ENCODE measurements around the gene LENG9.

LENG9 gene

GRCh38 chr19:54492568-54492967, 29.0 kb upstream of the LENG9 start:
- H3K4me3 Mint-ChIP-seq: no peak overlapping the region
- no peak for ATAC-seq (ENCODE audit: low read depth)
- no peaks in the 10 kb centered on the region for H3K36me3 Mint-ChIP-seq
- no peaks in the 10 kb centered on the region for H3K9me3 Mint-ChIP-seq
- H3K27ac Mint-ChIP-seq: no peak overlapping the region
- peaks cover 12% of the 10 kb centered on the region for H3K4me1 Mint-ChIP-seq
- H3K27me3 Mint-ChIP-seq: peaks cover 38% of the 10 kb centered on the region
- DNase-seq (ENCODE audit: low spot score in 2 of 2): no peak

DNA sequence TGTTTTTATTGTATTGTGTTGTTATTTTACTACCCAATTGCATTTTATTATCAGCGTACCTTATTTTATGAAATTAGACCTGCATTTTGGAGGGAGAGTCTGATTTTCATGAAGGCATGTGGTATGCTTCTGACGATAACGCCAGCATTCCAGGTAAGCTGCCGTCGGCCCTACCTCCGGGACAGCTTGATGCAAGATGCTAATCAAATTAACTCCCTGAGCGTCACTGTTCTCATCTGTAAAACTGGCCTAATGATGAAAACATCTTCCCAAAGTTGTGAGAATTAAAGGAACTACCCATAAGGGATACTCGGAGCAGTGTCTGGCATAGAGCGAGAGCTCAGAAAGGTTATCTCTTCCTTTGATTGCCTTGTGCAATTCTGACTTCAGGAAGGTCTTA, 26.2 kb upstream of the LENG9 start:
- Mint-ChIP-seq H3K27ac (no peak overlapping the region), H3K4me1 (peaks cover 12% of the 10 kb centered on the region), H3K9me3 (no peaks in the 10 kb centered on the region), H3K27me3 (peaks cover 27% of the 10 kb centered on the region), H3K4me3 (no peak overlapping the region), H3K36me3 (no peaks in the 10 kb centered on the region)
- DNase-seq (ENCODE audit: low spot score in 2 of 2) (no peak), ATAC-seq (ENCODE audit: low read depth) (no peak)

- Mint-ChIP-seq H3K27ac (no peak overlapping the region), H3K36me3 (no peaks in the 10 kb centered on the region), H3K27me3 (peaks cover 28% of the 10 kb centered on the region), H3K9me3 (no peaks in the 10 kb centered on the region), H3K4me1 (peaks cover 12% of the 10 kb centered on the region), H3K4me3 (no peak overlapping the region)
- ATAC-seq (ENCODE audit: low read depth): no peak
- DNase-seq (ENCODE audit: low spot score in 2 of 2): no peak
Observed at GRCh38 chr19:54489341-54489740, 25.8 kb upstream of the LENG9 start.

DNA sequence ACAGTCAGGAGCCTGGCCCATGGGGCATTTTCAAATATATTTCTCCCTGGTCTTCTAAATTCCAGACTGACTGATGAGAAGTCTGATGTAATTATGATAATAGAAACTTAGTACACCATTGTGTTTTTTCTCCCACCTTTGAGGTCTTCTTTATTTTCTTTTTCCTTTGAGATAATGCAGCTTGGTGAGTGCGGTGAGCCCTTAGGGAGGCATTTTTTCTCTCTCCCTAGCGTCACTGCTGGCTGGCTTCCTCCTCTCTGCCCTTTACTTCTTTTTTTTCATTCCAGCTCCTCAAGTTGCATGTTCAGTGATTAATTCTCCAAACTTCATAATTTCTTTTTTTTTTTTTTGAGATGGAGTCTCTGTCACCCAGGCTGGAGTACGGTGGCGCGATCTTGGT, 22.3 kb upstream of the LENG9 start:
- ATAC-seq (ENCODE audit: low read depth) (no peak), DNase-seq (ENCODE audit: low spot score in 2 of 2) (no peak)
- Mint-ChIP-seq H3K4me3 (no peak overlapping the region), H3K36me3 (no peaks in the 10 kb centered on the region), H3K9me3 (no peaks in the 10 kb centered on the region), H3K4me1 (peaks cover 19% of the 10 kb centered on the region), H3K27ac (no peak overlapping the region), H3K27me3 (peaks cover 22% of the 10 kb centered on the region)

- Mint-ChIP-seq H3K4me1 (peaks cover 15% of the 10 kb centered on the region), H3K4me3 (no peak overlapping the region), H3K36me3 (no peaks in the 10 kb centered on the region), H3K27ac (no peak overlapping the region), H3K27me3 (peaks cover 18% of the 10 kb centered on the region), H3K9me3 (no peaks in the 10 kb centered on the region)
- no peak for DNase-seq (ENCODE audit: low spot score in 2 of 2)
- ATAC-seq (ENCODE audit: low read depth): no peak
Observed at GRCh38 chr19:54484451-54484850, 20.9 kb upstream of the LENG9 start.

DNA sequence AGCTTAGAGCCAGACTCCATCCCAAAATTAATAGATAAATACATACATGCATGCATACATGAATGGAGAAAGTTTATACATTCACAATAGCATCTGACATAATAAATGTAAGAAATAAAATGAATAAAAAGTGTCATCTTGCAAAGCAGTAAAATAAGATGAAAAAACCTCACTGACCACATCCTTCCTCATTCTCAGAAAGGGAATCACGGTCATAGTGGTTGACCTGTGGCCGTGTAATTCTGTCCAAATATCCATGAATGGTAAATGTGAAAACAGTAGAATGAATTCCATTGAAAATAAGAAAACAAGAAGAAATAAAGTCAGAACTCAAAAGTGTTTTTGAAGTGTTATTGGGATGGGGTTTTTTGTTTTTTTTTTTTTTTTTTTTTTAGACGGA, 19.3 kb upstream of the LENG9 start:
- peaks cover 15% of the 10 kb centered on the region for H3K4me1 Mint-ChIP-seq
- DNase-seq (ENCODE audit: low spot score in 2 of 2) (no peak), ATAC-seq (ENCODE audit: low read depth) (peak; percentile 38)
- H3K9me3 Mint-ChIP-seq: no peaks in the 10 kb centered on the region
- H3K27me3 Mint-ChIP-seq: peaks cover 20% of the 10 kb centered on the region
- H3K27ac Mint-ChIP-seq: no peak overlapping the region
- no peaks in the 10 kb centered on the region for H3K36me3 Mint-ChIP-seq
- H3K4me3 Mint-ChIP-seq: no peak overlapping the region

- Mint-ChIP-seq H3K4me1 (peaks cover 15% of the 10 kb centered on the region), H3K36me3 (no peaks in the 10 kb centered on the region), H3K27ac (no peak overlapping the region), H3K9me3 (no peaks in the 10 kb centered on the region), H3K4me3 (no peak overlapping the region), H3K27me3 (peaks cover 26% of the 10 kb centered on the region)
- peak; percentile 48 to 69 for DNase-seq (ENCODE audit: low spot score in 2 of 2)
- peak; percentile 66 for ATAC-seq (ENCODE audit: low read depth)
Observed at GRCh38 chr19:54481326-54481930, 17.9 kb upstream of the LENG9 start.

GRCh38 chr19:54480051-54480450, 16.5 kb upstream of the LENG9 start:
- Mint-ChIP-seq H3K36me3 (no peaks in the 10 kb centered on the region), H3K9me3 (no peaks in the 10 kb centered on the region), H3K4me1 (peaks cover 15% of the 10 kb centered on the region), H3K4me3 (no peak overlapping the region), H3K27ac (no peak overlapping the region), H3K27me3 (peaks cover 24% of the 10 kb centered on the region)
- DNase-seq (ENCODE audit: low spot score in 2 of 2) (no peak), ATAC-seq (ENCODE audit: low read depth) (no peak)

- Mint-ChIP-seq H3K4me1 (peaks cover 15% of the 10 kb centered on the region), H3K27ac (no peak overlapping the region)
Observed at GRCh38 chr19:54478677-54479266, 15.2 kb upstream of the LENG9 start.

GRCh38 chr19:54477650-54478049, 14.1 kb upstream of the LENG9 start:
- peaks cover 21% of the 10 kb centered on the region for H3K27me3 Mint-ChIP-seq
- DNase-seq (ENCODE audit: low spot score in 2 of 2): no peak
- H3K9me3 Mint-ChIP-seq: no peaks in the 10 kb centered on the region
- no peak overlapping the region for H3K27ac Mint-ChIP-seq
- no peaks in the 10 kb centered on the region for H3K36me3 Mint-ChIP-seq
- ATAC-seq (ENCODE audit: low read depth): no peak
- H3K4me1 Mint-ChIP-seq: peaks cover 16% of the 10 kb centered on the region
- no peak overlapping the region for H3K4me3 Mint-ChIP-seq

More at GRCh38 chr19:54478677-54479266, 15.2 kb upstream of the LENG9 start:
- H3K9me3 Mint-ChIP-seq: no peaks in the 10 kb centered on the region
- peaks cover 18% of the 10 kb centered on the region for H3K27me3 Mint-ChIP-seq
- DNase-seq (ENCODE audit: low spot score in 2 of 2): no peak
- peak; percentile 47 for ATAC-seq (ENCODE audit: low read depth)
- no peaks in the 10 kb centered on the region for H3K36me3 Mint-ChIP-seq
- H3K4me3 Mint-ChIP-seq: no peak overlapping the region

GRCh38 chr19:54475706-54476105, 12.1 kb upstream of the LENG9 start:
- Mint-ChIP-seq H3K9me3 (no peaks in the 10 kb centered on the region), H3K27me3 (peaks cover 23% of the 10 kb centered on the region), H3K27ac (no peak overlapping the region), H3K4me3 (no peak overlapping the region), H3K4me1 (peaks cover 11% of the 10 kb centered on the region), H3K36me3 (no peaks in the 10 kb centered on the region)
- ATAC-seq (ENCODE audit: low read depth) (no peak), DNase-seq (ENCODE audit: low spot score in 2 of 2) (no peak)

DNA sequence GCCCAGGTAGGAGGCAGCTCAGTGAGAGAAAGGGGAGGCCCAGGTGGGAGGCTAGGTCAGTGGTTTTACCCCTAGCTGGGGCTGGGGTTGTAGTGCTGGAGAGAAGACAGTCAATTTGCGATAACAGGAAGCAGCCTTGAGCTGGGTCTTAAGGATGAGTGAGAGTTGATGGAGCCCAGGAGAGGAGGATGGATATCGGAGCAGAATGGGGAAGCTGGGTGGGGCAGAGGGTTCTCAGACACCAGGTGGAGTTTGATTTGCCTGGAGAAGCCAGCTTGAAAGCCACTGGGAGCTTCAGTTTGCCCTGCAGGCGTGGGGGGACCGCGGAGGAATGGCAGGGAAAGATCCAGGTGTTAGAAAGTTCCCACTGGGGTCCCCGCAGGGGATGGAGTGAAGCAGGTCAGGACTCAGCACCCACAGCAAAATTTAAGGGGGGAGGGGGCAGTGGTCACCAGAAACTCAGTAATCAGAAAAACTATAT, 10.4 kb upstream of the LENG9 start:
- no peaks in the 10 kb centered on the region for H3K36me3 Mint-ChIP-seq
- ATAC-seq (ENCODE audit: low read depth): no peak
- DNase-seq (ENCODE audit: low spot score in 2 of 2): no peak
- peaks cover 26% of the 10 kb centered on the region for H3K27me3 Mint-ChIP-seq
- no peaks in the 10 kb centered on the region for H3K9me3 Mint-ChIP-seq
- no peak overlapping the region for H3K4me3 Mint-ChIP-seq
- H3K27ac Mint-ChIP-seq: no peak overlapping the region
- peaks cover 16% of the 10 kb centered on the region for H3K4me1 Mint-ChIP-seq

DNA sequence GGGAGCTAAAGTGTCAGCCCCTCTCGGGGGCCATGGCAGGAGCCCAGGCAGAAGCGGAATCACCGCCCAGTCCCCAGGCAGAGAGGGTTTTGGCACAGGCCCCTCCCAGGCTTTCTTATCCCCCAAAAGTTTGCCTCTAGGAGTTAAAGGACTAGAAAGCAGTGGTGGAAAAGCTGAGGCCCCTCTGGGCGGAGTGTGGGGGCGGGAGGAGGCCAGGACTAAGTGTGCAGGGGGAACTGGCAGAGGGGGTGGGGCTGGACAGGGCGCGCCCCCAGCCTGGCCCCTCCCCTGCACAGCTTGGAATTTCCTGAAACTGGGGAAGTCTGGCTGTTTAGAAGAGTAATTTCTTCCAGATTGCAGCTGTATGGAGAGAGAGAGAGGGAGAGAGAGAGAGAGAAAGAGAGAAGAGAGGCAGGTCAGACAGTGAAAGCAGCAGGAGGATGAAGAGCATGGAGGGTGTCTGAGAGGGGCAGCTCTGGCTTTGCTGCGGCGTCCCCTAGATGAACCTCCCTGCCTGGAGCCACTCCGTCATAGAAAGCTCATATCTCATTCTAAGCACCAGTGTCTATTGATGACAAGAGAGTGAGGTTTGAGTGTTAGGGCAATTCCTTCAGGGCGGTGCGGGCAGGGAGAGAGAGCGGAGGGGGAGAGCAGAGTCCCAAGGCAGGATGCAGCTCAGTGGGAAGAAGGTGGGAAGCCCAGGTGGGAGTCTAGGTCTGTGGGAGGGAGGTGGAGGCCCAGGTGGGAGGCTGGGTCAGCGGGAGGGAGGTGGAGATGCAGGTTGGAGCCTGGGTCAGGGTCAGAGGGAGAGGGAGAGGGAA, 9.7 kb upstream of the LENG9 start, which contains the start of gene CDC42EP5:
CDC42EP5 (minus strand) TSS at position 226 of the 821 bp plus-strand sequence. CDS start 7,749 bp downstream, outside the sequence.
- H3K27ac Mint-ChIP-seq: no peak within 1 kb of the TSS
- H3K4me3 Mint-ChIP-seq: no peak within 1 kb of the TSS
- DNase-seq (ENCODE audit: low spot score in 2 of 2): no peak
- ATAC-seq (ENCODE audit: low read depth): peak; percentile 33
- H3K36me3 Mint-ChIP-seq: no peaks in the 10 kb centered on the region
- peaks cover 19% of the 10 kb centered on the region for H3K4me1 Mint-ChIP-seq
- peaks cover 25% of the 10 kb centered on the region for H3K27me3 Mint-ChIP-seq
- H3K9me3 Mint-ChIP-seq: no peaks in the 10 kb centered on the region

Data from memory B cell (primary cell).